CD14-positive monocyte (primary cell): ENCODE measurements around the gene EXD1. TPM values are rescaled to one million over a fixed set of nuclear protein-coding genes. Genes with fewer than 3 reads are reported as not detected.

Experiments used
- DNase-seq, 3 donors: peaks; one replicate each; pipeline ENCODE4 v3.0.0-alpha.2; 2011 to 2022
- H2AFZ ChIP-seq: 2 replicates; pipeline ENCODE4 v1.6.0; 2012; ENCODE audit warnings: mild to moderate bottlenecking, low read depth, low read length, inconsistent platforms; ENCODE audit not compliant: insufficient read depth, poor library complexity, severe bottlenecking
- H3K27ac ChIP-seq, 2 donors: 1 replicate in 1 of 2; 2 replicates in 1 of 2; pipeline ENCODE4 v1.5.1; 2012 to 2013; ENCODE audit warnings: low read length in 2 of 2, control low read depth in 1 of 2, inconsistent platforms in 1 of 2, low read depth in 1 of 2, mild to moderate bottlenecking in 1 of 2
- H3K27me3 ChIP-seq, 2 donors: one replicate each; pipeline versions ENCODE4 v1.6.0 to v1.6.1; 2011 to 2013; ENCODE audit warnings: low read length in 2 of 2; ENCODE audit not compliant: control insufficient read depth in 2 of 2, insufficient read depth in 2 of 2
- H3K36me3 ChIP-seq, 2 donors: replicated peaks in 1 of 2; 1 replicate in 1 of 2; 2 replicates in 1 of 2; pipeline versions ENCODE4 v1.5.1 to v1.6.1; 2012 to 2013; ENCODE audit warnings: low read length in 2 of 2, control low read depth in 1 of 2, inconsistent platforms in 1 of 2, mild to moderate bottlenecking in 1 of 2; ENCODE audit not compliant: insufficient read depth in 2 of 2, control insufficient read depth in 1 of 2
- H3K4me1 ChIP-seq, 2 donors: 1 replicate in 1 of 2; 2 replicates in 1 of 2; pipeline versions ENCODE4 v1.5.1 to v1.6.1; 2012 to 2013; ENCODE audit warnings: low read length in 2 of 2, control low read depth in 1 of 2, inconsistent platforms in 1 of 2, mild to moderate bottlenecking in 1 of 2, moderate library complexity in 1 of 2; ENCODE audit not compliant: insufficient read depth in 2 of 2, control insufficient read depth in 1 of 2
- H3K4me2 ChIP-seq: replicated peaks from 2 replicates; pipeline ENCODE3; 2012; ENCODE audit warnings: low read length, moderate library complexity, mild to moderate bottlenecking; ENCODE audit not compliant: poor library complexity, severe bottlenecking; ENCODE audit errors: extremely low read depth
- H3K4me3 ChIP-seq, 3 experiments: fragments of 200-600 bp in 1 of 3; sonication (generic) in 1 of 3; replicated peaks in 1 of 3; 1 replicate in 2 of 3; 2 replicates in 1 of 3; pipeline ENCODE4 v1.5.1; 2011 to 2013; ENCODE audit warnings: low read length in 3 of 3, mild to moderate bottlenecking in 3 of 3, control low read depth in 2 of 3, low read depth in 2 of 3, inconsistent platforms in 1 of 3, moderate library complexity in 1 of 3
- H3K79me2 ChIP-seq: 2 replicates; pipeline ENCODE4 v1.6.0; 2012; ENCODE audit warnings: mild to moderate bottlenecking, control low read depth, inconsistent platforms, low read length, moderate library complexity; ENCODE audit not compliant: insufficient read depth
- H3K9ac ChIP-seq: 2 replicates; pipeline ENCODE4 v1.6.0; 2017; ENCODE audit warnings: low read length, mild to moderate bottlenecking; ENCODE audit not compliant: insufficient read depth, poor library complexity, severe bottlenecking
- H3K9me3 ChIP-seq, 2 donors: replicated peaks in 1 of 2; 1 replicate in 1 of 2; 2 replicates in 1 of 2; pipeline versions ENCODE4 v1.5.1 to v1.6.1; 2012 to 2013; ENCODE audit warnings: low read length in 2 of 2, control low read depth in 1 of 2; ENCODE audit not compliant: control insufficient read depth in 1 of 2, insufficient read depth in 1 of 2
- H4K20me1 ChIP-seq: 2 replicates; pipeline ENCODE4 v1.6.0; 2012; ENCODE audit warnings: mild to moderate bottlenecking, low read length, control low read depth, moderate library complexity; ENCODE audit not compliant: insufficient read depth
- H3K27ac Mint-ChIP-seq, 7 donors: one replicate each; pipeline ENCODE4 v1.8.0; 2020; ENCODE audit warnings: mild to moderate bottlenecking in 7 of 7, mixed read lengths in 7 of 7, moderate library complexity in 6 of 7, inconsistent platforms in 2 of 7
- H3K27me3 Mint-ChIP-seq, 3 donors: one replicate each; pipeline ENCODE4 v1.8.0; 2021 to 2022; ENCODE audit warnings: low read depth in 3 of 3, mild to moderate bottlenecking in 3 of 3, mixed read lengths in 3 of 3, moderate library complexity in 3 of 3, inconsistent platforms in 1 of 3
- H3K36me3 Mint-ChIP-seq, 2 donors: one replicate each; pipeline ENCODE4 v1.8.0; 2020; ENCODE audit warnings: mixed read lengths in 2 of 2, inconsistent platforms in 1 of 2, mild to moderate bottlenecking in 1 of 2
- H3K4me1 Mint-ChIP-seq: one replicate; pipeline ENCODE4 v1.8.0; 2020; ENCODE audit warnings: mild to moderate bottlenecking, mixed read lengths
- H3K4me3 Mint-ChIP-seq, 2 donors: one replicate each; pipeline ENCODE4 v1.8.0; 2020; ENCODE audit warnings: mild to moderate bottlenecking in 2 of 2, mixed read lengths in 2 of 2, moderate library complexity in 1 of 2
- H3K9me3 Mint-ChIP-seq, 7 donors: one replicate each; pipeline ENCODE4 v1.8.0; 2020 to 2022; ENCODE audit warnings: mixed read lengths in 7 of 7, mild to moderate bottlenecking in 6 of 7, moderate library complexity in 6 of 7, inconsistent platforms in 2 of 7
- CTCF ChIP-seq: fragments of 200-600 bp; IDR thresholded peaks from one replicate; pipeline ENCODE4 v1.8.0; 2022; ENCODE audit warnings: antibody characterized with exemption, mild to moderate bottlenecking
- WGBS: methylation state at CpG from one replicate; pipeline ENCODE4 v1.1.5; 2013; ENCODE audit warnings: missing lambda C conversion rate; ENCODE audit not compliant: insufficient coverage; 5-methylcytosine and 5-hydroxymethylcytosine counted together
- intact Hi-C, 2 donors: fragments of 100-400 bp; cut with micrococcal nuclease; formaldehyde crosslinking; loops; one replicate each; pipeline versions ENCODE4 v1.15.0 to v1.15.1; 2023
- polyA minus RNA-seq: library from RNA; depleted of rRNA, polyadenylated mRNA; stranded (reverse); fragments of >200 nt; gene quantifications from 2 replicates; pipeline ENCODE4 v1.2.3, GENCODE V29; 2012
- polyA plus RNA-seq, 3 donors: library from polyadenylated mRNA; depleted of rRNA in 1 of 3; unstranded in 2 of 3; stranded (reverse) in 1 of 3; fragments of 300-500 nt in 2 of 3; fragments of >200 nt in 1 of 3; fragmentation: Illumina TruSeq in 2 of 3; gene quantifications; 1 replicate in 2 of 3; 2 replicates in 1 of 3; pipeline ENCODE4 v1.2.3, GENCODE V29; 2012 to 2021
- total RNA-seq, 12 experiments: library from RNA in 1 of 12; stranded (reverse) in 1 of 12; fragments of 120-200 nt in 1 of 12; gene quantifications; one replicate each; pipeline ENCODE4 v1.2.4 and lab custom pipeline; 2013 to 2026; ENCODE audit warnings: mixed read lengths in 6 of 12, inconsistent platforms in 1 of 12

The EXD1 gene, protein sequence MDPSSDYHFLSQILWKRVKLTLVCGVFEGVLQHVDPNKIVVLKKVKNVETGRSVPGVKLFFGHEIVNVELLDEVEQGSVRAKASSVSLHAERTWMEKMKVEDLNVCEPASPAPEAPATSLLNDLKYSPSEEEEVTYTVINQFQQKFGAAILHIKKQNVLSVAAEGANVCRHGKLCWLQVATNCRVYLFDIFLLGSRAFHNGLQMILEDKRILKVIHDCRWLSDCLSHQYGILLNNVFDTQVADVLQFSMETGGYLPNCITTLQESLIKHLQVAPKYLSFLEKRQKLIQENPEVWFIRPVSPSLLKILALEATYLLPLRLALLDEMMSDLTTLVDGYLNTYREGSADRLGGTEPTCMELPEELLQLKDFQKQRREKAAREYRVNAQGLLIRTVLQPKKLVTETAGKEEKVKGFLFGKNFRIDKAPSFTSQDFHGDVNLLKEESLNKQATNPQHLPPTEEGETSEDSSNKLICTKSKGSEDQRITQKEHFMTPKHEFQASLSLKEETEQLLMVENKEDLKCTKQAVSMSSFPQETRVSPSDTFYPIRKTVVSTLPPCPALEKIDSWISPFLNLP
- 0.04 TPM for total RNA-seq (2013)
- polyA plus RNA-seq (under 1 TPM in 2 of 3 donors, not detected in 1; 0.04 to 0.08 TPM), polyA minus RNA-seq (not detected in 2 replicates), total RNA-seq (lab: John Stamatoyannopoulos, UW) (0.16 to 2.9 (median 0.37) reads per million in 11 experiments)

DNA sequence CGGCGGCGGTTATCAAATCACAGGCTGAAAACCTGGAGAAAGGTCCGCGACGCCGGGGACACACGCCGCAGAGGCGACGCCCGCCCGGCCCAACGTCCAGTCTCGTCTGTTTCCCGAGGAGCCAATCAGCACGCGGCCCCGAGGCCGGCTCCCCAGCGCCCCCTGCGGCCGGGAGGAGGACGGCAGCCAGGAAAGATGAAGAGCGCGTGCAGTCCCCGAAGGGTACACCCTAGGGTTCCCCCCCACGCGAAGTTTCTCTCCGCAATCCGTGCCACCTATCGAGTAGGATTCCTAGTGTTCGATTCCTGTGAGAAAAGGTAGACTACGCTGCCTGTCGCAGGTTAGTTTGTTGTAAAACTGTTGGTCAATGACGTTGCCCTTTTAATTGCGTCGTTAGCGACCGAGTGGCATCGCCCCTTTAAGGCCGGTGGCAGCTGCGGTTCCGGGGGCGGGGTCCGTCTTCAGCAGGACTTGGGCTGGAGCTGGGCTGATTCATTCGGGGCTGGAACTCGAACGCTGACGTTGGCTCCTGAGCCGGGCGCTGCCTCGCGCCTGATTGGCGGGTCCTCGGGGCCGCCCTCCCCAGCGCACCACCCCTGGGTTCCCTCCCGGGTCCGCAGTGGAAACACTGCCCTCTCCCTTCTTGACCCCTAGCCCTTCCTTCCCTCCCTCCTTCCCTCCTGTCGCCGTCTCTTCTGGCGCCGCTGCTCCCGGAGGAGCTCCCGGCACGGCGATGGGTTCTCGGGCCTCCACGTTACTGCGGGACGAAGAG lies at the start of gene EXD1, which contains the start of gene CHP1:
Gene EXD1, minus strand, starts transcription at position 108 of the 772 bp plus-strand sequence. CDS start 4,182 bp downstream, outside the sequence.
Gene CHP1, plus strand, starts transcription at position 619 of the 772 bp plus-strand sequence. Its CDS starts 115 bp downstream, at position 734.
- Histone ChIP-seq H2AFZ (peak within 1 kb of the TSS; percentile 86), H3K27ac (peak within 1 kb of the TSS; percentile 80 to 99), H3K4me1 (peaks cover 23 to 29% of the 10 kb centered on the region in 2 donors), H4K20me1 (peaks cover 22% of the 10 kb centered on the region), H3K9ac (peak within 1 kb of the TSS; percentile 94), H3K4me2 (peak within 1 kb of the TSS; percentile 97), H3K36me3 (peaks cover 0 to 9% of the 10 kb centered on the region in 2 donors), H3K4me3 (peak within 1 kb of the TSS; percentile 80 to 96 (median 94)), H3K79me2 (peaks cover 49% of the 10 kb centered on the region), H3K9me3 (no peaks in the 10 kb centered on the region), H3K27me3 (no peaks in the 10 kb centered on the region)
- H3K4me3 Mint-ChIP-seq: peak within 1 kb of the TSS; percentile 91 to 94
- H3K36me3 Mint-ChIP-seq: peaks cover 10 to 11% of the 10 kb centered on the region in 2 donors
- H3K4me1 Mint-ChIP-seq: peaks cover 30% of the 10 kb centered on the region
- peak within 1 kb of the TSS; percentile 93 to 99 (median 96) for H3K27ac Mint-ChIP-seq
- peak; percentile 100 for TF ChIP-seq CTCF
- H3K9me3 Mint-ChIP-seq: peaks cover 0 to 4% (median 0%) of the 10 kb centered on the region in 7 donors
- peaks cover 2 to 6% (median 5%) of the 10 kb centered on the region in 3 donors for H3K27me3 Mint-ChIP-seq
- WGBS: under 1% methylated on average over 60 of the region's 72 CpGs
- intact Hi-C loops: loop anchor here (5.0 kb wide), 2 partner anchors 101 to 114 kb away; partner anchors contain the start of genes INO80 (in 1 of the 2), NUSAP1 (in 1 of the 2) and OIP5 (in 1 of the 2)
- peak; percentile 96 to 98 (median 96) for DNase-seq
